Endothelial cell of umbilical vein (primary cell): ENCODE results near the gene PRRX1. TPM values are rescaled to one million over a fixed set of nuclear protein-coding genes. Genes with fewer than 3 reads are reported as not detected.

Source experiments
- BruUV-seq: library from RNA; stranded (reverse); fragments of 400-500 nt; replicated peaks from 2 replicates; lab custom pipeline; 2021; lab: Mats Ljungman, UMichigan
- CTCF ChIA-PET: fragments of 300-600, 350-600 bp; sonication (Branson Sonifier 250); formaldehyde crosslinking; loops from one replicate; lab custom pipeline; 2021; ENCODE audit warnings: antibody characterized with exemption, inconsistent platforms; lab: Charles Lee
- POLR2A ChIA-PET: fragments of 300-600, 350-600 bp; sonication (Branson Sonifier 250); formaldehyde crosslinking; loops from one replicate; lab custom pipeline; 2021; ENCODE audit warnings: antibody characterized with exemption, inconsistent platforms; lab: Charles Lee
- DNase-seq: peaks from one replicate; pipeline ENCODE4 v3.0.0-alpha.2; 2011; ENCODE audit warnings: low read depth, low spot score
- FAIRE-seq: peaks from 2 replicates; lab custom pipeline; 2011; peaks lifted over from hg19 to GRCh38; lab: Jason Lieb, UNC
- H2AFZ ChIP-seq: 2 replicates; pipeline ENCODE4 v1.6.0; 2012; ENCODE audit warnings: low read depth, low read length, control low read depth, inconsistent platforms
- H3K27ac ChIP-seq: 2 replicates; pipeline ENCODE4 v1.5.1; 2011; ENCODE audit warnings: low read depth, mild to moderate bottlenecking, control low read depth, low read length, moderate library complexity; ENCODE audit not compliant: insufficient read depth
- H3K27me3 ChIP-seq, 2 experiments: 2 replicates each; pipeline versions ENCODE4 v1.6.0 to v1.6.1; 2011; ENCODE audit warnings: low read length in 2 of 2, mixed read lengths in 1 of 2; ENCODE audit not compliant: control insufficient read depth in 2 of 2, insufficient read depth in 2 of 2
- H3K36me3 ChIP-seq, 2 experiments: 2 replicates in 1 of 2; 3 replicates in 1 of 2; pipeline ENCODE4 v1.5.1; 2011; ENCODE audit warnings: low read length in 2 of 2, mild to moderate bottlenecking in 1 of 2, moderate library complexity in 1 of 2; ENCODE audit not compliant: control insufficient read depth in 2 of 2, insufficient read depth in 2 of 2; ENCODE audit errors: extremely low read depth in 1 of 2
- H3K4me1 ChIP-seq: 3 replicates; pipeline ENCODE4 v1.5.1; 2011; ENCODE audit warnings: mild to moderate bottlenecking, low read length; ENCODE audit not compliant: control insufficient read depth, insufficient read depth; ENCODE audit errors: extremely low read depth
- H3K4me2 ChIP-seq: 2 replicates; pipeline ENCODE4 v1.6.1; 2011; ENCODE audit warnings: low read length, control low read depth, mixed read lengths; ENCODE audit not compliant: insufficient read depth
- H3K4me3 ChIP-seq, 3 experiments: fragments of 200-600 bp in 1 of 3; sonication (generic), shearing (Covaris generic) in 1 of 3; replicated peaks in 1 of 3; 2 replicates each; pipeline ENCODE4 v1.5.1; 2011 to 2016; ENCODE audit warnings: control low read depth in 3 of 3, low read length in 3 of 3, mild to moderate bottlenecking in 2 of 3, inconsistent platforms in 1 of 3, low read depth in 1 of 3, moderate library complexity in 1 of 3; ENCODE audit not compliant: insufficient read depth in 1 of 3
- H3K79me2 ChIP-seq: 2 replicates; pipeline ENCODE4 v1.6.0; 2012; ENCODE audit warnings: low read length, inconsistent platforms; ENCODE audit not compliant: control insufficient read depth, insufficient read depth
- H3K9ac ChIP-seq: replicated peaks from 2 replicates; pipeline ENCODE3; 2011; ENCODE audit warnings: low read length, control low read depth; ENCODE audit not compliant: insufficient read depth; ENCODE audit errors: extremely low read depth
- H3K9me1 ChIP-seq: replicated peaks from 3 replicates; pipeline ENCODE4 v1.6.0; 2011; ENCODE audit warnings: mild to moderate bottlenecking, low read length; ENCODE audit not compliant: control insufficient read depth, insufficient read depth; ENCODE audit errors: extremely low read depth
- H3K9me3 ChIP-seq: replicated peaks from 2 replicates; pipeline ENCODE4 v1.5.1; 2012; ENCODE audit warnings: low read length, inconsistent platforms; ENCODE audit not compliant: control insufficient read depth, insufficient read depth
- H4K20me1 ChIP-seq: replicated peaks from 2 replicates; pipeline ENCODE3; 2011; ENCODE audit warnings: mild to moderate bottlenecking, low read length; ENCODE audit not compliant: control insufficient read depth, insufficient read depth; ENCODE audit errors: extremely low read depth
- EZH2 ChIP-seq: IDR thresholded peaks from 2 replicates; pipeline ENCODE4 v1.6.1; 2012; ENCODE audit warnings: borderline replicate concordance, low read depth, mild to moderate bottlenecking, moderate library complexity, low read length, inconsistent platforms; ENCODE audit not compliant: severe bottlenecking
- FOS ChIP-seq: IDR thresholded peaks from 2 replicates; pipeline ENCODE4 v1.6.1; 2011; ENCODE audit warnings: mild to moderate bottlenecking, low read length, moderate library complexity, borderline replicate concordance; ENCODE audit not compliant: insufficient read depth
- GATA2 ChIP-seq: IDR thresholded peaks from 2 replicates; pipeline ENCODE4 v1.7.0; 2011; ENCODE audit warnings: low read depth, mild to moderate bottlenecking, moderate library complexity, mixed read lengths, low read length; ENCODE audit not compliant: insufficient read length, insufficient read depth
- JUN ChIP-seq: IDR thresholded peaks from 2 replicates; pipeline ENCODE4 v1.6.1; 2011; ENCODE audit warnings: borderline replicate concordance, low read depth; ENCODE audit not compliant: insufficient read length, insufficient read depth
- MAX ChIP-seq: IDR thresholded peaks from 2 replicates; pipeline ENCODE4 v1.6.1; 2011; ENCODE audit not compliant: insufficient read depth, insufficient read length
- MYC ChIP-seq: IDR thresholded peaks from one replicate; pipeline ENCODE4 v1.6.1; 2011; ENCODE audit warnings: mild to moderate bottlenecking, low read depth, low read length
- POLR2A ChIP-seq: IDR thresholded peaks from 2 replicates; pipeline ENCODE4 v1.6.1; 2012; ENCODE audit warnings: low read depth, mild to moderate bottlenecking, control low read depth, low read length
- POLR2AphosphoS5 ChIP-seq: IDR thresholded peaks from 2 replicates; pipeline ENCODE4 v1.6.1; 2012; ENCODE audit warnings: low read depth, mild to moderate bottlenecking, control low read depth, low read length, moderate library complexity; ENCODE audit not compliant: insufficient read depth
- dilution Hi-C: fragments of 300-500 bp; cut with MboI; formaldehyde crosslinking; loops from one replicate; pipeline ENCODE4 v1.15.0; 2019; ENCODE audit warnings: low sequenced_read_pairs; ENCODE audit not compliant: extremely low pct_ligation_motif_present
- intact Hi-C: fragments of 100-400 bp; cut with micrococcal nuclease; formaldehyde crosslinking; loops from one replicate; pipeline ENCODE4 v1.10.0; 2022
- polyA plus RNA-seq, 4 experiments: library from polyadenylated mRNA; depleted of rRNA in 3 of 4; stranded (reverse) in 3 of 4; unstranded in 1 of 4; fragments of >200 nt; gene quantifications; 2 replicates each; pipeline versions ENCODE4 v1.2.1 to v1.2.3, GENCODE V29; 2011 to 2012; ENCODE audit warnings: missing spikeins in 1 of 4
- total RNA-seq: library from RNA; stranded (reverse); gene quantifications from 2 replicates; pipeline ENCODE4 v1.2.3, GENCODE V29; 2021
- TF ChIP-seq, protein P1 (sequence below), 2 donors: IDR thresholded peaks; 1 replicate in 1 of 2; 2 replicates in 1 of 2; pipeline ENCODE4 v1.5.1; 2011; ENCODE audit warnings: low read length in 2 of 2, mild to moderate bottlenecking in 2 of 2, moderate library complexity in 2 of 2, control low read depth in 1 of 2, inconsistent platforms in 1 of 2, low read depth in 1 of 2; ENCODE audit not compliant: insufficient read depth in 1 of 2; ENCODE audit errors: extremely low read depth in 1 of 2

Gene PRRX1
- total and polyA plus RNA-seq, 2 donors (not counting 3 experiments of a cell fraction or from before 2014, with no cell fraction given) = 0.03 TPM; not detected in 1

- Histone ChIP-seq H3K36me3 (no peaks in the 10 kb centered on the region), H3K9me3 (no peaks in the 10 kb centered on the region), H3K79me2 (no peaks in the 10 kb centered on the region), H3K27ac (no peak overlapping the region), H2AFZ (no peak overlapping the region), H3K9me1 (no peaks in the 10 kb centered on the region), H3K27me3 (peaks cover 0 to 3% of the 10 kb centered on the region in 2 experiments), H3K4me1 (no peaks in the 10 kb centered on the region), H3K4me3 (no peak overlapping the region), H4K20me1 (no peaks in the 10 kb centered on the region), H3K4me2 (no peak overlapping the region), H3K9ac (no peak overlapping the region)
- ChIA-PET CTCF (interaction anchor here (1.3 kb wide), 1 partner anchor 7 kb away, joined by 3 read pairs; no protein-coding TSS in a partner anchor), POLR2A (no interaction called here)
- no peak for FAIRE-seq
- no peak for TF ChIP-seq POLR2AphosphoS5
- no peak for TF ChIP-seq JUN
- no peak for TF ChIP-seq FOS
- TF ChIP-seq MYC = no peak
- no peak for TF ChIP-seq EZH2
- TF ChIP-seq POLR2A = no peak
- no peak for TF ChIP-seq GATA2
- TF ChIP-seq, protein P1, sequence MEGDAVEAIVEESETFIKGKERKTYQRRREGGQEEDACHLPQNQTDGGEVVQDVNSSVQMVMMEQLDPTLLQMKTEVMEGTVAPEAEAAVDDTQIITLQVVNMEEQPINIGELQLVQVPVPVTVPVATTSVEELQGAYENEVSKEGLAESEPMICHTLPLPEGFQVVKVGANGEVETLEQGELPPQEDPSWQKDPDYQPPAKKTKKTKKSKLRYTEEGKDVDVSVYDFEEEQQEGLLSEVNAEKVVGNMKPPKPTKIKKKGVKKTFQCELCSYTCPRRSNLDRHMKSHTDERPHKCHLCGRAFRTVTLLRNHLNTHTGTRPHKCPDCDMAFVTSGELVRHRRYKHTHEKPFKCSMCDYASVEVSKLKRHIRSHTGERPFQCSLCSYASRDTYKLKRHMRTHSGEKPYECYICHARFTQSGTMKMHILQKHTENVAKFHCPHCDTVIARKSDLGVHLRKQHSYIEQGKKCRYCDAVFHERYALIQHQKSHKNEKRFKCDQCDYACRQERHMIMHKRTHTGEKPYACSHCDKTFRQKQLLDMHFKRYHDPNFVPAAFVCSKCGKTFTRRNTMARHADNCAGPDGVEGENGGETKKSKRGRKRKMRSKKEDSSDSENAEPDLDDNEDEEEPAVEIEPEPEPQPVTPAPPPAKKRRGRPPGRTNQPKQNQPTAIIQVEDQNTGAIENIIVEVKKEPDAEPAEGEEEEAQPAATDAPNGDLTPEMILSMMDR (IDR thresholded peaks at IDR 0.05; ENCODE audit: extremely low read depth in 1 of 2, insufficient read depth in 1 of 2, low read depth in 1 of 2, low read length in 2 of 2) = no peak
- TF ChIP-seq MAX = no peak
- BruUV-seq = no TSS peak
- intact Hi-C loops (no loop called here), dilution Hi-C loops (no loop called here)
- DNase-seq = no peak
Observed at GRCh38 chr1:170618421-170618820, 45.5 kb upstream of the PRRX1 start.
